HCT116 (cell line): ENCODE measurements around the gene OPN1SW. TPM values are rescaled to one million over a fixed set of nuclear protein-coding genes. Genes with fewer than 3 reads are reported as not detected.

Experiments used
- ATAC-seq: fragments of 200-7000 bp; cut with Tn5 transposase; 2 replicates; pipeline ENCODE4 v1.9.1; 2020; ENCODE audit warnings: mild to moderate bottlenecking, moderate library complexity
- Bru-seq: library from RNA; stranded (reverse); fragments of 400-500 nt; gene quantifications from one replicate; lab custom pipeline; 2021; lab: Mats Ljungman, UMichigan
- BruChase-seq, 2 experiments: library from RNA; stranded (reverse); fragments of 400-500 nt; gene quantifications; one replicate each; lab custom pipeline; 2021; lab: Mats Ljungman, UMichigan
- BruUV-seq: library from RNA; stranded (reverse); fragments of 400-500 nt; replicated peaks from 2 replicates; lab custom pipeline; 2021; lab: Mats Ljungman, UMichigan
- CTCF ChIA-PET: fragments of 300-600 bp; sonication (Branson Sonifier 250); formaldehyde crosslinking; loops from one replicate; lab custom pipeline; 2021; ENCODE audit warnings: antibody characterized with exemption; lab: Charles Lee
- POLR2A ChIA-PET: fragments of 300-600, 350-600 bp; sonication (Branson Sonifier 250); formaldehyde crosslinking; loops from one replicate; lab custom pipeline; 2021; ENCODE audit warnings: antibody characterized with exemption; lab: Charles Lee
- RAD21 ChIA-PET, 2 experiments: fragments of 300-600 bp; sonication (Branson Sonifier 250); formaldehyde crosslinking; loops; one replicate each; lab custom pipeline; 2023; ENCODE audit warnings: low total read pairs in 2 of 2; ENCODE audit not compliant: uncharacterized antibody in 2 of 2, unreplicated experiment in 2 of 2, low non-redundant PET in 1 of 2; lab: Charles Lee
- DNase-seq: peaks from one replicate; pipeline ENCODE4 v3.0.0-alpha.2; 2010; ENCODE audit warnings: low read depth, low spot score
- H2AFZ ChIP-seq: fragments of 200-600 bp; shearing (Covaris generic), sonication (generic); 2 replicates; pipeline ENCODE4 v1.6.1; 2017; ENCODE audit warnings: low read depth, mixed run types, mixed read lengths, antibody characterized with exemption, low read length; ENCODE audit not compliant: poor library complexity, severe bottlenecking
- H3K27ac ChIP-seq: 2 replicates; pipeline ENCODE4 v1.5.1; 2012; ENCODE audit warnings: low read depth, low read length
- H3K27me3 ChIP-seq: fragments of 200-600 bp; sonication (generic); 2 replicates; pipeline ENCODE4 v1.6.1; 2016; ENCODE audit warnings: mixed run types, low read length, mixed read lengths; ENCODE audit not compliant: insufficient read depth
- H3K36me3 ChIP-seq, 2 experiments: fragments of 200-500 bp in 1 of 2; fragments of 200-600 bp in 1 of 2; sonication (Bioruptor generic) in 1 of 2; sonication (generic) in 1 of 2; 2 replicates each; pipeline versions ENCODE4 v1.5.1 to v1.6.1; 2014 to 2016; ENCODE audit warnings: low read length in 2 of 2, inconsistent platforms in 1 of 2, mixed read lengths in 1 of 2, mixed run types in 1 of 2; ENCODE audit not compliant: insufficient read depth in 2 of 2, control insufficient read depth in 1 of 2
- H3K4me1 ChIP-seq, 2 experiments: fragments of 200-600 bp in 1 of 2; sonication (generic) in 1 of 2; 2 replicates each; pipeline versions ENCODE4 v1.5.1 to v1.6.1; 2012 to 2017; ENCODE audit warnings: low read length in 2 of 2, inconsistent platforms in 1 of 2, mild to moderate bottlenecking in 1 of 2, mixed read lengths in 1 of 2, mixed run types in 1 of 2, moderate library complexity in 1 of 2; ENCODE audit not compliant: insufficient read depth in 2 of 2, control insufficient read depth in 1 of 2
- H3K4me2 ChIP-seq: fragments of 200-600 bp; sonication (generic); 2 replicates; pipeline ENCODE4 v1.6.1; 2017; ENCODE audit warnings: mixed run types, low read length, mixed read lengths
- H3K4me3 ChIP-seq, 2 experiments: fragments of 200-600 bp in 1 of 2; sonication (generic) in 1 of 2; replicated peaks in 1 of 2; 2 replicates each; pipeline ENCODE4 v1.5.1; 2011 to 2016; ENCODE audit warnings: low read length in 2 of 2, control low read depth in 1 of 2, low read depth in 1 of 2, mild to moderate bottlenecking in 1 of 2, mixed read lengths in 1 of 2, mixed run types in 1 of 2
- H3K79me2 ChIP-seq: fragments of 200-600 bp; sonication (generic); 2 replicates; pipeline ENCODE4 v1.6.1; 2017; ENCODE audit warnings: mild to moderate bottlenecking, mixed run types, low read length, moderate library complexity, mixed read lengths; ENCODE audit not compliant: insufficient read depth
- H3K9ac ChIP-seq: fragments of 200-600 bp; sonication (generic); 2 replicates; pipeline ENCODE4 v1.6.1; 2016; ENCODE audit warnings: low read length, mixed read lengths
- H3K9me2 ChIP-seq: fragments of 200-600 bp; sonication (generic), shearing (Covaris generic); 2 replicates; pipeline ENCODE4 v1.6.1; 2017; ENCODE audit warnings: mixed run types, mild to moderate bottlenecking, moderate library complexity; ENCODE audit not compliant: insufficient read depth
- H3K9me3 ChIP-seq, 2 experiments: fragments of 200-500 bp in 1 of 2; fragments of 200-600 bp in 1 of 2; sonication (Bioruptor generic) in 1 of 2; sonication (generic) in 1 of 2; 2 replicates each; pipeline ENCODE4 v1.6.1; 2014 to 2017; ENCODE audit warnings: low read length in 2 of 2, mixed read lengths in 2 of 2, inconsistent platforms in 1 of 2, low read depth in 1 of 2, mild to moderate bottlenecking in 1 of 2, mixed run types in 1 of 2, moderate library complexity in 1 of 2; ENCODE audit not compliant: control insufficient read depth in 1 of 2, insufficient read depth in 1 of 2
- H4K20me1 ChIP-seq: fragments of 200-600 bp; sonication (generic), shearing (Covaris generic); 2 replicates; pipeline ENCODE4 v1.6.1; 2017; ENCODE audit warnings: mixed run types, mild to moderate bottlenecking, moderate library complexity; ENCODE audit not compliant: insufficient read depth
- CBX3 ChIP-seq: IDR thresholded peaks from 2 replicates; pipeline ENCODE4 v1.6.1; 2012; ENCODE audit warnings: low read depth
- CEBPB ChIP-seq: IDR thresholded peaks from 2 replicates; pipeline ENCODE4 v1.6.1; 2012; ENCODE audit warnings: low read depth
- EGR1 ChIP-seq: IDR thresholded peaks from 2 replicates; pipeline ENCODE4 v1.6.1; 2012; ENCODE audit warnings: low read depth
- FOSL1 ChIP-seq: IDR thresholded peaks from 2 replicates; pipeline ENCODE4 v1.6.1; 2012; ENCODE audit warnings: low read depth
- JUND ChIP-seq: IDR thresholded peaks from 2 replicates; pipeline ENCODE4 v1.6.1; 2012
- MAX ChIP-seq: IDR thresholded peaks from 2 replicates; pipeline ENCODE4 v1.6.1; 2012
- POLR2A ChIP-seq: IDR thresholded peaks from 2 replicates; pipeline ENCODE4 v1.7.0; 2011; ENCODE audit warnings: borderline replicate concordance; ENCODE audit not compliant: insufficient read depth, insufficient read length; ENCODE audit errors: extremely low read depth
- POLR2AphosphoS5 ChIP-seq: IDR thresholded peaks from 2 replicates; pipeline ENCODE4 v1.6.1; 2011; ENCODE audit warnings: mild to moderate bottlenecking, low read depth, low read length, moderate library complexity
- RAD21 ChIP-seq: IDR thresholded peaks from 2 replicates; pipeline ENCODE4 v1.6.1; 2012; ENCODE audit warnings: low read depth, mild to moderate bottlenecking
- REST ChIP-seq: IDR thresholded peaks from 2 replicates; pipeline ENCODE4 v1.6.1; 2012; ENCODE audit warnings: low read depth
- SRF ChIP-seq: IDR thresholded peaks from 2 replicates; pipeline ENCODE4 v1.6.1; 2012; ENCODE audit warnings: low read depth
- ZBTB33 ChIP-seq: IDR thresholded peaks from 2 replicates; pipeline ENCODE4 v1.6.1; 2011; ENCODE audit warnings: mild to moderate bottlenecking, low read length, moderate library complexity; ENCODE audit not compliant: insufficient replicate concordance; ENCODE audit errors: extremely low read depth
- ZFX ChIP-seq: fragments of 450-650 bp; IDR thresholded peaks from 2 replicates; pipeline ENCODE4 v1.6.1; 2017
- ZNF274 ChIP-seq: fragments of 200-500 bp; sonication (Bioruptor generic); IDR thresholded peaks from 2 replicates; pipeline ENCODE4 v1.6.1; 2014; ENCODE audit warnings: mild to moderate bottlenecking, low read depth, low read length, inconsistent platforms
- intact Hi-C: fragments of 100-400 bp; cut with micrococcal nuclease; formaldehyde crosslinking; loops from 2 replicates; pipeline ENCODE4 v1.10.0; 2022
- long read RNA-seq: library from polyadenylated mRNA; unstranded; transcript quantifications from one replicate; pipeline ENCODE4 v2.0.0, GENCODE V29; 2021; ENCODE audit not compliant: unreplicated experiment
- polyA plus RNA-seq: library from polyadenylated mRNA; unstranded; fragments of >200 nt; gene quantifications from 2 replicates; pipeline ENCODE4 v1.2.1, GENCODE V29; 2012; ENCODE audit warnings: missing spikeins
- total RNA-seq: library from RNA; stranded (reverse); gene quantifications from one replicate; pipeline ENCODE4 v1.2.1, GENCODE V29; 2021; ENCODE audit not compliant: unreplicated experiment

The OPN1SW gene
- total RNA-seq (not detected), Bru-seq, nascent RNA (not detected), BruChase-seq, experiment 1, labeled RNA remaining after a 6-hour chase (not detected), BruChase-seq, experiment 2, labeled RNA remaining after a 2-hour chase (not detected)
- 0.05 and 0.10 TPM in 2 replicates for polyA plus RNA-seq
- long read RNA-seq, partial matches to known transcripts: 0 of 1 reads
- long read RNA-seq, other reads (novel, unspliced or antisense): 1 of 1 reads

- DNase-seq (no peak), ATAC-seq (peak; percentile 40; the same call in 1 of the 2 replicates)
- Histone ChIP-seq H4K20me1 (no peaks in the 10 kb centered on the region), H3K4me1 (no peaks in the 10 kb centered on the region), H3K9me2 (no peaks in the 10 kb centered on the region), H2AFZ (no peak within 1 kb of the TSS), H3K4me3 (no peak within 1 kb of the TSS), H3K4me2 (no peak within 1 kb of the TSS), H3K9me3 (no peaks in the 10 kb centered on the region), H3K27me3 (no peaks in the 10 kb centered on the region), H3K9ac (no peak within 1 kb of the TSS), H3K27ac (no peak within 1 kb of the TSS), H3K79me2 (no peaks in the 10 kb centered on the region), H3K36me3 (peaks cover 8 to 20% of the 10 kb centered on the region in 2 experiments; a peak in 3 of 4 replicates)
- BruUV-seq: TSS peak; percentile 10
- CTCF ChIA-PET: no interaction called here
- intact Hi-C loops: no loop called here
- no peak for TF ChIP-seq RAD21
- no peak for TF ChIP-seq POLR2A
- TF ChIP-seq FOSL1: no peak
- no peak for TF ChIP-seq ZFX
- no peak for TF ChIP-seq CBX3
- TF ChIP-seq JUND: no peak
- TF ChIP-seq MAX: no peak
- POLR2A ChIA-PET: no interaction called here
- RAD21 ChIA-PET: no interaction called here
Measured at GRCh38 chr7:128775744-128776474, at the start of gene OPN1SW. Gene OPN1SW (minus strand): TSS chr7:128775794. CDS start chr7:128775781, 13 bp downstream.

GRCh38 chr7:128821724-128822123, 46.1 kb upstream of the OPN1SW start:
- no peak overlapping the region for H3K4me3 ChIP-seq
- POLR2A ChIA-PET: no interaction called here
- RAD21 ChIA-PET: no interaction called here
- H3K9ac ChIP-seq: no peak overlapping the region
- CTCF ChIA-PET: no interaction called here
- H3K36me3 ChIP-seq: no peaks in the 10 kb centered on the region
- no peaks in the 10 kb centered on the region for H3K79me2 ChIP-seq
- no TSS peak for BruUV-seq
- H3K27me3 ChIP-seq: no peaks in the 10 kb centered on the region
- intact Hi-C loops: no loop called here
- H3K27ac ChIP-seq: no peak overlapping the region
- DNase-seq (no peak), ATAC-seq (peak; percentile 42; the same call in 1 of the 2 replicates)
- H3K4me1 ChIP-seq: peaks cover 3 to 4% of the 10 kb centered on the region in 2 experiments
- H2AFZ ChIP-seq: no peak overlapping the region
- no peak overlapping the region for H3K4me2 ChIP-seq
- no peaks in the 10 kb centered on the region for H4K20me1 ChIP-seq
- H3K9me3 ChIP-seq: no peaks in the 10 kb centered on the region
- no peaks in the 10 kb centered on the region for H3K9me2 ChIP-seq
- TF ChIP-seq CEBPB (no peak), POLR2AphosphoS5 (no peak), EGR1 (no peak), FOSL1 (no peak), ZBTB33 (no peak), SRF (no peak), REST (no peak), ZNF274 (no peak), POLR2A (no peak)
